ENCODE measurements around the gene ZC3H14. TPM values are rescaled to one million over a fixed set of nuclear protein-coding genes. Genes with fewer than 3 reads are reported as not detected.

Gene ZC3H14
- total and polyA plus RNA-seq, 10 of the 15 experiments (the other 5 are each of a cell fraction or from before 2014, with no cell fraction given): 17.9 to 97.1 (median 47.6) TPM

- no peak for TF ChIP-seq EGR1 (IDR thresholded peaks at IDR 0.05; ENCODE audit: borderline replicate concordance in 1 of 2, low read depth in 2 of 2, low read length in 2 of 2)
- no peak for TF ChIP-seq CBX3 (IDR thresholded peaks at IDR 0.05; ENCODE audit: borderline replicate concordance, low read depth)
- no peak for TF ChIP-seq CEBPZ (IDR thresholded peaks at IDR 0.05; ENCODE audit: low read depth, low read length)
- TF ChIP-seq BHLHE40 (IDR thresholded peaks at IDR 0.05; ENCODE audit: borderline replicate concordance in 1 of 2, low read depth in 2 of 2, low read length in 1 of 2): 0 out of 4 replicates have a peak, but pooled peaks of 1 of the 2 experiments have one; percentile 13
These were observed 105.7 kb downstream of the ZC3H14 start (continued) for GRCh38 chr14:88668448-88669116.

- FAIRE-seq (no peak), DNase-seq (ENCODE audit: low read depth, low spot score) (no peak), ATAC-seq (no peak)
- Histone ChIP-seq H3K79me2 (ENCODE audit: control insufficient read depth, insufficient read depth, low read length) (no peaks in the 10 kb centered on the region), H3K27ac (ENCODE audit: control insufficient read depth, insufficient read depth) (no peak overlapping the region), H3K4me1 (ENCODE audit: control insufficient read depth, insufficient read depth, low read length) (peaks cover 23% of the 10 kb centered on the region), H2AFZ (ENCODE audit: control insufficient read depth, low read depth, low read length) (no peak overlapping the region), H3K36me3 (ENCODE audit: control insufficient read depth in 2 of 2, insufficient read depth in 2 of 2, low read length in 1 of 2) (no peaks in the 10 kb centered on the region), H3K27me3 (replicated peaks in 1 of 2; ENCODE audit: control insufficient read depth in 2 of 2, insufficient read depth in 2 of 2, low read length in 1 of 2) (no peaks in the 10 kb centered on the region), H3K4me3 (no peak overlapping the region; the same call in 1 of the 2 replicates), H4K20me1 (ENCODE audit: control insufficient read depth, insufficient read depth) (no peaks in the 10 kb centered on the region), H3K9me3 (replicated peaks; ENCODE audit: control insufficient read depth, insufficient read depth, low read length) (no peaks in the 10 kb centered on the region; the same call in 1 of the 3 replicates), H3K4me2 (ENCODE audit: control insufficient read depth, insufficient read depth) (peak overlapping the region; percentile 84), H3K9ac (ENCODE audit: control insufficient read depth, insufficient read depth, low read length) (no peak overlapping the region)
- ChIA-PET POLR2A (interaction anchor here (3.9 kb wide), 1 partner anchor 13 kb away, joined by 20 read pairs; no protein-coding TSS in a partner anchor), RAD21 (ENCODE audit: unreplicated experiment) (interaction anchor here (0.7 to 5.4 kb wide), 15 partner anchors 9 to 198 kb away, joined by 3 to 63 read pairs (median 5); partner anchors contain the start of genes EML5, TTC8 and ZC3H14), CTCF (interaction anchor here (0.7 to 4.8 kb wide), 18 partner anchors 10 to 480 kb away, joined by 3 to 88 read pairs (median 4); partner anchors contain the start of gene TTC8), SMC1A (ENCODE audit: uncharacterized antibody, unreplicated experiment) (interaction anchor here (0.9 to 5.4 kb wide), 9 partner anchors 10 to 840 kb away, joined by 3 to 85 read pairs (median 5); partner anchors contain the start of gene TTC8)
- 82% methylated on average over 4 of the region's 4 CpGs for WGBS (ENCODE audit: insufficient coverage, insufficient replicate concordance, low lambda C conversion rate, missing lambda C conversion rate)
- intact Hi-C loops (cut with micrococcal nuclease; ENCODE audit: unreplicated experiment) (loop anchor here (5.0 kb wide), 4 partner anchors 123 to 1248 kb away; partner anchors contain the start of gene EML5), in situ Hi-C loops (cut with MboI) (no loop called here)
- no peak for TF ChIP-seq ATF7 (IDR thresholded peaks at IDR 0.05; ENCODE audit: low read depth)
- TF ChIP-seq ETV6 (conservative IDR thresholded peaks at IDR 0.05 in 1 of 2, IDR thresholded peaks at IDR 0.05 in 1 of 2; ENCODE audit: borderline replicate concordance in 1 of 2, low read depth in 1 of 2): no peak
- TF ChIP-seq FOXK2 (IDR thresholded peaks at IDR 0.05): no peak
- no peak for TF ChIP-seq SMAD1 (IDR thresholded peaks at IDR 0.05; ENCODE audit: low read depth, partially characterized antibody)
- no TSS peak for BruUV-seq (replicated peaks)
These were observed 106.5 kb downstream of the ZC3H14 start for GRCh38 chr14:88669346-88669745.

Data from GM12878 (cell line).